SK-N-SH (cell line): ENCODE measurements around the gene DEGS2. TPM values are rescaled to one million over a fixed set of nuclear protein-coding genes. Genes with fewer than 3 reads are reported as not detected.

ENCODE experiments used
- CTCF ChIA-PET: fragments of 300-600, 350-600 bp; formaldehyde crosslinking; extraction: SDS; loops from one replicate; lab custom pipeline; 2021; lab: Yijun Ruan, JAX
- POLR2A ChIA-PET: fragments of 350-600 bp; sonication (Branson Sonifier 250); formaldehyde crosslinking; extraction: SDS; loops from one replicate; lab custom pipeline; 2020; ENCODE audit warnings: antibody characterized with exemption, inconsistent platforms; lab: Yijun Ruan, JAX
- DNase-seq: peaks from one replicate; pipeline ENCODE4 v3.0.0; 2012
- H2AFZ ChIP-seq: fragments of 200-600 bp; sonication (generic); 2 replicates; pipeline ENCODE4 v1.8.1; 2016; ENCODE audit warnings: antibody characterized with exemption, mild to moderate bottlenecking, low read depth
- H3F3A ChIP-seq: fragments of 200-600 bp; sonication (generic); replicated peaks from 2 replicates; pipeline ENCODE3; 2016; ENCODE audit warnings: antibody characterized with exemption, mild to moderate bottlenecking; ENCODE audit not compliant: insufficient read depth
- H3K27ac ChIP-seq, 2 experiments: fragments of 200-500 bp in 1 of 2; fragments of 200-600 bp in 1 of 2; sonication (Bioruptor generic) in 1 of 2; sonication (generic), shearing (Covaris generic) in 1 of 2; 2 replicates each; pipeline versions ENCODE4 v1.5.1 to v1.6.1; 2014 to 2016; ENCODE audit warnings: low read depth in 2 of 2, inconsistent platforms in 1 of 2, low read length in 1 of 2, mild to moderate bottlenecking in 1 of 2, mixed read lengths in 1 of 2
- H3K27me3 ChIP-seq: fragments of 200-600 bp; sonication (generic), shearing (Covaris generic); 2 replicates; pipeline ENCODE4 v1.6.1; 2016; ENCODE audit warnings: mixed run types; ENCODE audit not compliant: insufficient read depth
- H3K36me3 ChIP-seq, 2 experiments: fragments of 200-500 bp in 1 of 2; fragments of 200-600 bp in 1 of 2; sonication (Bioruptor generic) in 1 of 2; sonication (generic) in 1 of 2; replicated peaks in 1 of 2; 2 replicates each; pipeline versions ENCODE3 to v1.5.1; 2014 to 2016; ENCODE audit warnings: low read length in 1 of 2, mild to moderate bottlenecking in 1 of 2; ENCODE audit not compliant: insufficient read depth in 2 of 2, control insufficient read depth in 1 of 2
- H3K4me1 ChIP-seq, 2 experiments: fragments of 200-500 bp in 1 of 2; fragments of 200-600 bp in 1 of 2; sonication (Bioruptor generic) in 1 of 2; sonication (generic), shearing (Covaris generic) in 1 of 2; 2 replicates each; pipeline versions ENCODE4 v1.5.1 to v1.6.1; 2014 to 2016; ENCODE audit warnings: low read depth in 1 of 2, low read length in 1 of 2, mixed run types in 1 of 2; ENCODE audit not compliant: insufficient read depth in 2 of 2, control insufficient read depth in 1 of 2
- H3K4me2 ChIP-seq: fragments of 200-600 bp; sonication (generic), shearing (Covaris generic); 2 replicates; pipeline ENCODE4 v1.6.1; 2017; ENCODE audit warnings: mixed run types
- H3K4me3 ChIP-seq, 2 experiments: fragments of 200-500 bp in 1 of 2; fragments of 200-600 bp in 1 of 2; sonication (Bioruptor generic) in 1 of 2; sonication (generic), shearing (Covaris generic) in 1 of 2; 2 replicates each; pipeline versions ENCODE4 v1.5.1 to v1.8.1; 2014 to 2016; ENCODE audit warnings: low read depth in 2 of 2, inconsistent platforms in 1 of 2, low read length in 1 of 2, mild to moderate bottlenecking in 1 of 2, mixed read lengths in 1 of 2, moderate library complexity in 1 of 2
- H3K79me2 ChIP-seq: fragments of 200-600 bp; sonication (generic); 2 replicates; pipeline ENCODE4 v1.8.1; 2017; ENCODE audit warnings: mild to moderate bottlenecking; ENCODE audit not compliant: insufficient read depth
- H3K9ac ChIP-seq: fragments of 200-600 bp; sonication (generic); 2 replicates; pipeline ENCODE4 v1.6.1; 2017; ENCODE audit warnings: mixed run types
- H3K9me2 ChIP-seq: fragments of 200-600 bp; sonication (generic); 2 replicates; pipeline ENCODE4 v1.6.1; 2017; ENCODE audit warnings: mixed run types
- H3K9me3 ChIP-seq: fragments of 200-600 bp; sonication (generic); 2 replicates; pipeline ENCODE4 v1.6.1; 2017; ENCODE audit warnings: mixed run types, mild to moderate bottlenecking, moderate library complexity
- H4K20me1 ChIP-seq: fragments of 200-600 bp; sonication (generic); 2 replicates; pipeline ENCODE4 v1.6.1; 2017; ENCODE audit warnings: mild to moderate bottlenecking, mixed run types; ENCODE audit not compliant: insufficient read depth
- EP300 ChIP-seq, 2 experiments: IDR thresholded peaks; 2 replicates each; pipeline versions ENCODE4 v1.4.0 to v1.6.1; 2012; ENCODE audit warnings: borderline replicate concordance in 1 of 2, low read depth in 1 of 2, low read length in 1 of 2
- GATA2 ChIP-seq: sonication (generic); formaldehyde crosslinking; IDR thresholded peaks from 2 replicates; pipeline ENCODE4 v1.5.0; 2020; ENCODE audit warnings: mild to moderate bottlenecking, missing genetic modification reagents
- MXI1 ChIP-seq: IDR thresholded peaks from 2 replicates; pipeline ENCODE4 v1.6.1; 2012; ENCODE audit warnings: mild to moderate bottlenecking, low read depth, low read length, improper control_type of control experiment
- SMC3 ChIP-seq: IDR thresholded peaks from 2 replicates; pipeline ENCODE4 v1.6.1; 2012; ENCODE audit warnings: low read depth, low read length, improper control_type of control experiment
- WGBS: methylation state at CpG from one replicate; pipeline ENCODE4 v1.1.6; 2017; ENCODE audit warnings: low lambda C conversion rate; 5-methylcytosine and 5-hydroxymethylcytosine counted together
- polyA plus RNA-seq, 3 experiments: library from polyadenylated mRNA; depleted of rRNA; stranded (reverse); fragments of >200 nt; gene quantifications; 2 replicates each; pipeline ENCODE4 v1.2.3, GENCODE V29; 2012
- TF ChIP-seq, protein P1 (sequence below): IDR thresholded peaks from 2 replicates; pipeline ENCODE4 v1.4.0; 2012; ENCODE audit warnings: low read depth, borderline replicate concordance
- TF ChIP-seq, protein P2 (sequence below): IDR thresholded peaks from 2 replicates; pipeline ENCODE4; 2012
- TF ChIP-seq, protein P3 (sequence below): fragments of 200-600 bp; sonication (generic); IDR thresholded peaks from 2 replicates; pipeline ENCODE4 v1.6.1; 2017; ENCODE audit warnings: antibody characterized with exemption, mild to moderate bottlenecking, moderate library complexity

Gene DEGS2
- polyA plus RNA-seq, 1 of the 3 experiments (the other 2 are of a cell fraction): 0.02 TPM

- H3K9me3 ChIP-seq: no peaks in the 10 kb centered on the region
- no peak overlapping the region for H3K9ac ChIP-seq
- H3K79me2 ChIP-seq: no peaks in the 10 kb centered on the region
- H3K27me3 ChIP-seq: peaks cover 12% of the 10 kb centered on the region
- H3K27ac ChIP-seq: peak overlapping the region in 1 of 2 experiments; percentile 22; a peak in 1 of 4 replicates
- ChIA-PET CTCF (interaction anchor here (0.6 to 4.9 kb wide), 17 partner anchors 10 to 461 kb away, joined by 3 to 36 read pairs (median 3); no protein-coding TSS in a partner anchor), POLR2A (interaction anchor here (1.7 kb wide), 2 partner anchors 13 to 23 kb away, joined by 4 to 10 read pairs; no protein-coding TSS in a partner anchor)
- H2AFZ ChIP-seq: no peak overlapping the region
- no peak overlapping the region for H3K4me2 ChIP-seq
- TF ChIP-seq, protein P1, sequence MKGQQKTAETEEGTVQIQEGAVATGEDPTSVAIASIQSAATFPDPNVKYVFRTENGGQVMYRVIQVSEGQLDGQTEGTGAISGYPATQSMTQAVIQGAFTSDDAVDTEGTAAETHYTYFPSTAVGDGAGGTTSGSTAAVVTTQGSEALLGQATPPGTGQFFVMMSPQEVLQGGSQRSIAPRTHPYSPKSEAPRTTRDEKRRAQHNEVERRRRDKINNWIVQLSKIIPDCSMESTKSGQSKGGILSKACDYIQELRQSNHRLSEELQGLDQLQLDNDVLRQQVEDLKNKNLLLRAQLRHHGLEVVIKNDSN: no peak
- TF ChIP-seq GATA2 (CRISPR knock-in tag): peak; percentile 86
- TF ChIP-seq MXI1: peak; percentile 17; the same call in 1 of the 2 replicates
- peak in 1 of 2 experiments; percentile 62; a peak in 1 of 4 replicates for TF ChIP-seq EP300 (IDR thresholded peaks at IDR 0.05; ENCODE audit: borderline replicate concordance in 1 of 2, low read depth in 1 of 2, low read length in 1 of 2)
- H4K20me1 ChIP-seq: no peaks in the 10 kb centered on the region
- no peaks in the 10 kb centered on the region for H3F3A ChIP-seq
- H3K4me1 ChIP-seq: peaks cover 0 to 25% of the 10 kb centered on the region in 2 experiments; a peak in 2 of 4 replicates
- no peaks in the 10 kb centered on the region for H3K36me3 ChIP-seq
- DNase-seq: peak; percentile 71
- 55% methylated on average over 12 of the region's 12 CpGs for WGBS
- no peaks in the 10 kb centered on the region for H3K9me2 ChIP-seq
- H3K4me3 ChIP-seq: no peak overlapping the region
Measured at GRCh38 chr14:100155756-100156616, 3.5 kb downstream of the DEGS2 start.

GRCh38 chr14:100155049-100155621, 4.3 kb downstream of the DEGS2 start:
- peak; percentile 11; the same call in 1 of the 2 replicates for TF ChIP-seq SMC3
- TF ChIP-seq, protein P2, sequence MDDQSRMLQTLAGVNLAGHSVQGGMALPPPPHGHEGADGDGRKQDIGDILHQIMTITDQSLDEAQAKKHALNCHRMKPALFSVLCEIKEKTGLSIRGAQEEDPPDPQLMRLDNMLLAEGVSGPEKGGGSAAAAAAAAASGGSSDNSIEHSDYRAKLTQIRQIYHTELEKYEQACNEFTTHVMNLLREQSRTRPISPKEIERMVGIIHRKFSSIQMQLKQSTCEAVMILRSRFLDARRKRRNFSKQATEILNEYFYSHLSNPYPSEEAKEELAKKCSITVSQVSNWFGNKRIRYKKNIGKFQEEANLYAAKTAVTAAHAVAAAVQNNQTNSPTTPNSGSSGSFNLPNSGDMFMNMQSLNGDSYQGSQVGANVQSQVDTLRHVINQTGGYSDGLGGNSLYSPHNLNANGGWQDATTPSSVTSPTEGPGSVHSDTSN: no peak
- TF ChIP-seq, protein P3, sequence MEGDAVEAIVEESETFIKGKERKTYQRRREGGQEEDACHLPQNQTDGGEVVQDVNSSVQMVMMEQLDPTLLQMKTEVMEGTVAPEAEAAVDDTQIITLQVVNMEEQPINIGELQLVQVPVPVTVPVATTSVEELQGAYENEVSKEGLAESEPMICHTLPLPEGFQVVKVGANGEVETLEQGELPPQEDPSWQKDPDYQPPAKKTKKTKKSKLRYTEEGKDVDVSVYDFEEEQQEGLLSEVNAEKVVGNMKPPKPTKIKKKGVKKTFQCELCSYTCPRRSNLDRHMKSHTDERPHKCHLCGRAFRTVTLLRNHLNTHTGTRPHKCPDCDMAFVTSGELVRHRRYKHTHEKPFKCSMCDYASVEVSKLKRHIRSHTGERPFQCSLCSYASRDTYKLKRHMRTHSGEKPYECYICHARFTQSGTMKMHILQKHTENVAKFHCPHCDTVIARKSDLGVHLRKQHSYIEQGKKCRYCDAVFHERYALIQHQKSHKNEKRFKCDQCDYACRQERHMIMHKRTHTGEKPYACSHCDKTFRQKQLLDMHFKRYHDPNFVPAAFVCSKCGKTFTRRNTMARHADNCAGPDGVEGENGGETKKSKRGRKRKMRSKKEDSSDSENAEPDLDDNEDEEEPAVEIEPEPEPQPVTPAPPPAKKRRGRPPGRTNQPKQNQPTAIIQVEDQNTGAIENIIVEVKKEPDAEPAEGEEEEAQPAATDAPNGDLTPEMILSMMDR: peak; percentile 58
- ChIA-PET CTCF (interaction anchor here (0.7 to 4.9 kb wide), 14 partner anchors 9 to 460 kb away, joined by 3 to 36 read pairs (median 3); no protein-coding TSS in a partner anchor), POLR2A (interaction anchor here (1.7 kb wide), 2 partner anchors 12 to 22 kb away, joined by 4 to 10 read pairs; no protein-coding TSS in a partner anchor)
- Histone ChIP-seq H3K9me3 (no peaks in the 10 kb centered on the region), H4K20me1 (no peaks in the 10 kb centered on the region), H3K4me1 (peaks cover 0 to 28% of the 10 kb centered on the region in 2 experiments; a peak in 2 of 4 replicates), H3K27me3 (peaks cover 5% of the 10 kb centered on the region), H3K9ac (no peak overlapping the region), H3K36me3 (no peaks in the 10 kb centered on the region), H3K27ac (peak overlapping the region in 1 of 2 experiments; percentile 14; a peak in 1 of 4 replicates), H2AFZ (no peak overlapping the region), H3K9me2 (no peaks in the 10 kb centered on the region), H3F3A (no peaks in the 10 kb centered on the region), H3K79me2 (no peaks in the 10 kb centered on the region), H3K4me2 (no peak overlapping the region), H3K4me3 (no peak overlapping the region; a peak in 1 of 4 replicates)
- WGBS: 78% methylated on average over 8 of the region's 8 CpGs
- peak; percentile 64 for DNase-seq
